Measurements from ENCODE around the gene C2CD2. TPM values are rescaled to one million over a fixed set of nuclear protein-coding genes. Genes with fewer than 3 reads are reported as not detected.
A peak's percentile ranks its signal among the peaks of the same experiment; 100 is the strongest.

The C2CD2 gene
- total and polyA plus RNA-seq, 2 of the 4 experiments (the other 2 are of a cell fraction) = 15.6 to 25.3 TPM

DNA sequence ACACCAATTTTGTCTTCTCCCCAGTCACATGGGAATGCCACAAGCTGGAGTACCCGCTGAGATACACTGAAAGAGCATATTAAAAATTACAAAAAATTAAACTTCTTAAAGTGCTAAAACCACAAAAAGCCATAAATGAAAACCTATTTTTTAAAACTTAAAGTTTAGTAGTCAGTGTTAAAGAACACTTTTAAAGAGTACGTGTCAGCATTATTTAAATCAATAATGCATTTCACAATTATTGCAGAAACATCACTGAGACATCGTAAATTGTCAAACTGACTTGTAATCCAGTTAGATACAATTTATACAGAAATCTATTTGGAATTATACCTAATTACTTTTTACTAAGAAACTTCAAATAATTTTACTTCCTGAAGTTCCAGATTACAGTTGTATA is 33.5 kb upstream of the C2CD2 start:
- Histone ChIP-seq H3K18ac (ENCODE audit: low read depth, low read length) (no peak overlapping the region), H2AK9ac (replicated peaks; ENCODE audit: low read depth, low read length, poor library complexity) (no peak overlapping the region), H4K91ac (ENCODE audit: insufficient read depth, low read depth, low read length) (no peak overlapping the region), H3K27me3 (ENCODE audit: control insufficient read depth, insufficient read depth, low read length) (no peaks in the 10 kb centered on the region), H3K56ac (ENCODE audit: extremely low read depth, insufficient read depth, low read length) (no peak overlapping the region), H3K4ac (ENCODE audit: low read depth, low read length) (no peak overlapping the region), H2AFZ (replicated peaks; ENCODE audit: low read length, poor library complexity) (no peak overlapping the region), H4K5ac (ENCODE audit: low read depth, low read length) (no peak overlapping the region), H3K9me1 (ENCODE audit: insufficient read depth, low read length) (no peaks in the 10 kb centered on the region), H3K36me3 (ENCODE audit: control insufficient read depth, insufficient read depth, low read length) (peaks cover 14% of the 10 kb centered on the region), H3K4me2 (ENCODE audit: low read depth, low read length) (no peak overlapping the region), H3K23ac (ENCODE audit: low read depth, low read length) (no peak overlapping the region), H3K9me3 (ENCODE audit: control insufficient read depth, insufficient read depth, low read length) (no peaks in the 10 kb centered on the region), H2BK20ac (ENCODE audit: low read depth, low read length) (no peak overlapping the region), H2BK5ac (ENCODE audit: low read depth, low read length, poor library complexity, severe bottlenecking) (no peak overlapping the region), H3K79me1 (ENCODE audit: low read depth in 1 of 2, low read length in 2 of 2) (peaks cover 9 to 17% of the 10 kb centered on the region in 2 experiments; a peak in 3 of 4 replicates), H3K14ac (replicated peaks; ENCODE audit: low read depth, low read length) (no peak overlapping the region), H3K9ac (ENCODE audit: low read depth, low read length) (no peak overlapping the region), H2BK15ac (ENCODE audit: low read depth, low read length) (no peak overlapping the region), H4K8ac (ENCODE audit: low read depth in 2 of 2, low read length in 2 of 2) (no peak overlapping the region), H3K4me1 (ENCODE audit: control insufficient read depth, insufficient read depth, low read length) (no peaks in the 10 kb centered on the region), H3K4me3 (ENCODE audit: insufficient read depth, low read depth, low read length) (no peak overlapping the region), H2AK5ac (ENCODE audit: low read depth, low read length) (no peak overlapping the region), H4K20me1 (ENCODE audit: insufficient read depth, low read length) (no peaks in the 10 kb centered on the region), H3K27ac (ENCODE audit: insufficient read depth, low read length) (no peak overlapping the region), H2BK120ac (ENCODE audit: low read depth, low read length) (no peak overlapping the region)
- DNase-seq (no peak), ATAC-seq (ENCODE audit: low read depth) (no peak)
- ChIA-PET POLR2A (ENCODE audit: unreplicated experiment) (no interaction called here), CTCF (no interaction called here)
- no TSS peak for BruUV-seq (replicated peaks)
- TF ChIP-seq MAFK (IDR thresholded peaks at IDR 0.05; ENCODE audit: low read depth, low read length) (peak; percentile 92), BHLHE40 (IDR thresholded peaks at IDR 0.05; ENCODE audit: low read depth, low read length) (no peak)
- intact Hi-C loops (cut with micrococcal nuclease) (no loop called here), dilution Hi-C loops (cut with HindIII; ENCODE audit: low sequenced_read_pairs, unreplicated experiment) (no loop called here), in situ Hi-C loops (cut with MboI; ENCODE audit: low sequenced_read_pairs) (no loop called here)
- no CpG with 5 or more reads among the region's 3 CpGs for WGBS, 2 experiments (ENCODE audit: extremely low coverage in 2 of 2, insufficient read length in 1 of 2)
